Activated CD8-positive, alpha-beta memory T cell treated with anti-CD3 and anti-CD28 coated beads, Interleukin-2, amount 50 U/mL, for 4 hours (primary cell): ENCODE measurements around the gene AGGF1.
"Not testable (repeated sequence)": the region's sequence is repeated elsewhere in the genome, so short reads cannot be mapped to it uniquely, and the experiment has no call there.

Experiments used
- DNase-seq: peaks from one replicate; pipeline ENCODE4 v3.0.0-alpha.2; 2020

Gene AGGF1

GRCh38 chr5:77087484-77088261, 57.5 kb downstream of the AGGF1 start:
- DNase-seq: no peak

GRCh38 chr5:77095189-77095588, 65.0 kb downstream of the AGGF1 start:
- no peak for DNase-seq

GRCh38 chr5:77101298-77101697, 71.1 kb downstream of the AGGF1 start:
- DNase-seq: no peak

GRCh38 chr5:77102549-77102948, 72.3 kb downstream of the AGGF1 start:
- no peak for DNase-seq

- DNase-seq: no peak
Measured at GRCh38 chr5:77103457-77103856, 73.3 kb downstream of the AGGF1 start.

GRCh38 chr5:77104813-77105212, 74.6 kb downstream of the AGGF1 start:
- DNase-seq: no peak

- not testable (repeated sequence) for DNase-seq
Measured at GRCh38 chr5:77107035-77107434, 76.8 kb downstream of the AGGF1 start.
